ENCODE results near the gene NR2E1. TPM values are rescaled to one million over a fixed set of nuclear protein-coding genes. Genes with fewer than 3 reads are reported as not detected.

NR2E1 gene
- total RNA-seq, 4 donors from 2014 or later: not detected

DNA sequence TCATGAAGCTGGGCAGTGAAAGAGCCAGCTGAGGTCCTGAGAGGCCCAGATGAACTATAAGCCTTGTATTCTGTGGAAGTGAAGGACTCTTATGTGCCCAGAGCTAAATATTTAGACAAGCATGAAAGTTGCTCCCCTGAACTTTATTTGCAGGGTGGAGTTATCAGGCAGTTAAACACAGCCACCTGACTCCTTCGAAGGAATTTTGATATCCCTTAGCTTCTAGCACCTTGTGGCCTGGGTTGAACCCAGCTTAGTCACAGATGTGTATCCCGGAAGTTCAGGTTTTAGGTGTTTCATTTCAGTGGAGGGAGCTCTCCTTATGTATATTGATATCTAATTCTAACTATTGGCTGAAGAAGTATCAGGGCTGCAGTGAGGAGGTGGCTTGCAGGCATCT, 20.4 kb downstream of the NR2E1 start:
- Histone ChIP-seq H3K27ac (no peak overlapping the region), H3K4me1 (no peaks in the 10 kb centered on the region), H3K9me3 (no peaks in the 10 kb centered on the region), H3K36me3 (no peaks in the 10 kb centered on the region), H3K4me3 (no peak overlapping the region), H3K27me3 (peaks cover 2% of the 10 kb centered on the region)
- in situ Hi-C loops (cut with MboI; ENCODE audit: low pct_ligation_motif_present in 1 of 4, low pct_unique_long_range_greater_than_20kb in 1 of 4, low sequenced_read_pairs in 3 of 4) (no loop called here), intact Hi-C loops (cut with DNase I; ENCODE audit: low total_unique reads) (no loop called here)
- no peak for TF ChIP-seq POLR2A (IDR thresholded peaks at IDR 0.05)
- TF ChIP-seq, protein P1, sequence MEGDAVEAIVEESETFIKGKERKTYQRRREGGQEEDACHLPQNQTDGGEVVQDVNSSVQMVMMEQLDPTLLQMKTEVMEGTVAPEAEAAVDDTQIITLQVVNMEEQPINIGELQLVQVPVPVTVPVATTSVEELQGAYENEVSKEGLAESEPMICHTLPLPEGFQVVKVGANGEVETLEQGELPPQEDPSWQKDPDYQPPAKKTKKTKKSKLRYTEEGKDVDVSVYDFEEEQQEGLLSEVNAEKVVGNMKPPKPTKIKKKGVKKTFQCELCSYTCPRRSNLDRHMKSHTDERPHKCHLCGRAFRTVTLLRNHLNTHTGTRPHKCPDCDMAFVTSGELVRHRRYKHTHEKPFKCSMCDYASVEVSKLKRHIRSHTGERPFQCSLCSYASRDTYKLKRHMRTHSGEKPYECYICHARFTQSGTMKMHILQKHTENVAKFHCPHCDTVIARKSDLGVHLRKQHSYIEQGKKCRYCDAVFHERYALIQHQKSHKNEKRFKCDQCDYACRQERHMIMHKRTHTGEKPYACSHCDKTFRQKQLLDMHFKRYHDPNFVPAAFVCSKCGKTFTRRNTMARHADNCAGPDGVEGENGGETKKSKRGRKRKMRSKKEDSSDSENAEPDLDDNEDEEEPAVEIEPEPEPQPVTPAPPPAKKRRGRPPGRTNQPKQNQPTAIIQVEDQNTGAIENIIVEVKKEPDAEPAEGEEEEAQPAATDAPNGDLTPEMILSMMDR (IDR thresholded peaks at IDR 0.05): no peak
- no peak for TF ChIP-seq POLR2AphosphoS5 (IDR thresholded peaks at IDR 0.05)
- TF ChIP-seq EP300 (IDR thresholded peaks at IDR 0.05; ENCODE audit: low read depth): no peak
- no peak for DNase-seq
- WGBS, 2 donors (ENCODE audit: low coverage in 1 of 2): 39 to 71% methylated on average over 1 to 2 of the region's 2 CpGs

- H3K36me3 ChIP-seq: no peaks in the 10 kb centered on the region
- H3K27me3 ChIP-seq: peaks cover 6% of the 10 kb centered on the region
- in situ Hi-C loops (cut with MboI; ENCODE audit: low pct_ligation_motif_present in 1 of 4, low pct_unique_long_range_greater_than_20kb in 1 of 4, low sequenced_read_pairs in 3 of 4): no loop called here
- TF ChIP-seq POLR2AphosphoS5 (IDR thresholded peaks at IDR 0.05): no peak
- no peak for TF ChIP-seq POLR2A (IDR thresholded peaks at IDR 0.05)
- TF ChIP-seq, protein P1 (IDR thresholded peaks at IDR 0.05): no peak
- TF ChIP-seq EP300 (IDR thresholded peaks at IDR 0.05; ENCODE audit: low read depth): no peak
- WGBS, 2 donors (ENCODE audit: low coverage in 1 of 2): 87 to 89% methylated on average over 7 to 9 of the region's 9 CpGs
- no peaks in the 10 kb centered on the region for H3K4me1 ChIP-seq
- DNase-seq: no peak
- H3K27ac ChIP-seq: no peak overlapping the region
- no peaks in the 10 kb centered on the region for H3K9me3 ChIP-seq
- no peak overlapping the region for H3K4me3 ChIP-seq
- intact Hi-C loops (cut with DNase I; ENCODE audit: low total_unique reads): no loop called here
These were observed 21.7 kb downstream of the NR2E1 start for GRCh38 chr6:108187519-108187918.

GRCh38 chr6:108193131-108193530, 27.3 kb downstream of the NR2E1 start:
- no peak overlapping the region for H3K4me3 ChIP-seq
- no peaks in the 10 kb centered on the region for H3K9me3 ChIP-seq
- no peaks in the 10 kb centered on the region for H3K36me3 ChIP-seq
- intact Hi-C loops (cut with DNase I; ENCODE audit: low total_unique reads) (no loop called here), in situ Hi-C loops (cut with MboI; ENCODE audit: low pct_ligation_motif_present in 1 of 4, low pct_unique_long_range_greater_than_20kb in 1 of 4, low sequenced_read_pairs in 3 of 4) (no loop called here)
- H3K27ac ChIP-seq: no peak overlapping the region
- peaks cover 9% of the 10 kb centered on the region for H3K27me3 ChIP-seq
- TF ChIP-seq POLR2AphosphoS5 (IDR thresholded peaks at IDR 0.05): no peak
- no peak for TF ChIP-seq EP300 (IDR thresholded peaks at IDR 0.05; ENCODE audit: low read depth)
- TF ChIP-seq, protein P1 (IDR thresholded peaks at IDR 0.05): no peak
- TF ChIP-seq POLR2A (IDR thresholded peaks at IDR 0.05): no peak
- no peaks in the 10 kb centered on the region for H3K4me1 ChIP-seq
- no peak for DNase-seq
- WGBS, 2 donors (ENCODE audit: low coverage in 1 of 2): 43 to 80% methylated on average over 1 of the region's 1 CpG

DNA sequence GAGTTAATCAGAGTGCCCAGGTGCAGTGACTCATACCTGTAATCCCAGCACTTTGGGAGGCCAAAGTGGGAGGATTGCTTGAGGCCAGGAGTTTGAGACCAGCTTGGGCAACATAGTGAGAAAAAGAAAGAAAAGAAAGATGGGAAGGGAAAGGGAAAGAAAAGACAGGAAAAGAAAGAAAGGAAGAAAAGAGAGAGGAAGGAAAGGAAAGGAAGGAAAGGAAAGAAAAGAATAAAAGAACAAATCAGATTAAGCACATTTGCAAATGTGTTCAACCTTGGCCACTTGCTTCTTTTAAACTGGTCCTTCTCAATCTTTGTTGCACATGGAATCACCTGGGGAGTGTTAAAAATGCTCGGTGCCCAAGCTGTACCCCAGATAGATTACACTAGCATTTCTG, 28.0 kb downstream of the NR2E1 start:
- Histone ChIP-seq H3K36me3 (no peaks in the 10 kb centered on the region), H3K9me3 (no peaks in the 10 kb centered on the region), H3K27ac (no peak overlapping the region), H3K4me3 (no peak overlapping the region), H3K27me3 (peaks cover 9% of the 10 kb centered on the region), H3K4me1 (no peaks in the 10 kb centered on the region)
- no peak for DNase-seq
- TF ChIP-seq, protein P1 (IDR thresholded peaks at IDR 0.05): no peak
- TF ChIP-seq POLR2AphosphoS5 (IDR thresholded peaks at IDR 0.05) (no peak), POLR2A (IDR thresholded peaks at IDR 0.05) (no peak), EP300 (IDR thresholded peaks at IDR 0.05; ENCODE audit: low read depth) (no peak)
- in situ Hi-C loops (cut with MboI; ENCODE audit: low pct_ligation_motif_present in 1 of 4, low pct_unique_long_range_greater_than_20kb in 1 of 4, low sequenced_read_pairs in 3 of 4) (no loop called here), intact Hi-C loops (cut with DNase I; ENCODE audit: low total_unique reads) (no loop called here)
- WGBS, 2 donors (ENCODE audit: low coverage in 1 of 2): 86 to 89% methylated on average over 1 of the region's 1 CpG

All from transverse colon (tissue), 4 donors.